Measurements from ENCODE around the gene ITPA.
A peak's percentile ranks its signal among the peaks of the same experiment; 100 is the strongest.
"Not testable (repeated sequence)": the region's sequence is repeated elsewhere in the genome, so short reads cannot be mapped to it uniquely, and the experiment has no call there.

Gene ITPA

GRCh38 chr20:3203315-3204123 is 5.8 kb upstream of the ITPA start:
- no peak for DNase-seq

- DNase-seq: peak; percentile 40
These were observed 5.0 kb upstream of the ITPA start, which contains the start of gene DDRGK1 for GRCh38 chr20:3204124-3204794. DDRGK1 (minus strand) TSS chr20:3204682; CDS start chr20:3204627, 55 bp downstream.

GRCh38 chr20:3208786-3209256 is 477 bp upstream of the ITPA start:
- DNase-seq: no peak

DNA sequence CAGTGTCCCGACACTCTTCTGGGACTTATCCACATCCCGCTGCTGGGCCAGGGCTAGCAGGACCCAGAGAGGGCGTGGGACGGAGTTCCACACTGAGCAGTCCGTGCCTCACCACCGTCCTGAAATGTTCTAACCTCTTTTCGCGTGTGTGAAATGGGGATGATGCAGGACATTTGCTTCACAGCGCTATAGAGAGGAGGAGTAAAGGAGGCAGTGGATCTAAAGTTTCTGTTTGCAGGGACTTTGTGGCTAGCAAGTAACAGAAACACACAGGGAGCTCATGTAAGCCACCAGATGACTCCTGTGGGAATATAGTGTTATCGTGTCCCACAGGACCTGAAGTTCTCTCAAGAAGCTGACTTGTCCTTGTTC is 634 bp downstream of the ITPA start:
- DNase-seq: no peak

DNA sequence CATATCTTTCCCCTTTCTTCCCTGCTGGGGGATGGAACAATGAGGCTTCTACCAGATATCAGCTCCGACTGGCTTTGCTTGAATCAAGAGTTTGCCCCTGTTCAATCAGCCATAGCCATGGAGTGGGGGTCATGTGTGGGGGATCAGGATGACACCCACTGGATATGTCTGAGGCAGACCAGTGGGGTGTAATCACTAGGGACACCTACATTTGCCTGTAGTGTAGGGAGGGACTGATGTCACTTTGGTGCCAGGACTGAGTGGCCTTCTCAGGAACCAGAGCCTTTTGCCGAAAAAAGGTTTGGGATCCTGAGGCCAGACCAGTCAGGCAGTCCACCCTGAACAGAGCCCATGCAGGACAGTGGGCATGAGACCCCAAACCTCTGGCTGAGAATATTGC is 1.0 kb downstream of the ITPA start:
- DNase-seq: no peak

- DNase-seq: no peak
These were observed 3.9 kb downstream of the ITPA start for GRCh38 chr20:3213226-3213625.

DNA sequence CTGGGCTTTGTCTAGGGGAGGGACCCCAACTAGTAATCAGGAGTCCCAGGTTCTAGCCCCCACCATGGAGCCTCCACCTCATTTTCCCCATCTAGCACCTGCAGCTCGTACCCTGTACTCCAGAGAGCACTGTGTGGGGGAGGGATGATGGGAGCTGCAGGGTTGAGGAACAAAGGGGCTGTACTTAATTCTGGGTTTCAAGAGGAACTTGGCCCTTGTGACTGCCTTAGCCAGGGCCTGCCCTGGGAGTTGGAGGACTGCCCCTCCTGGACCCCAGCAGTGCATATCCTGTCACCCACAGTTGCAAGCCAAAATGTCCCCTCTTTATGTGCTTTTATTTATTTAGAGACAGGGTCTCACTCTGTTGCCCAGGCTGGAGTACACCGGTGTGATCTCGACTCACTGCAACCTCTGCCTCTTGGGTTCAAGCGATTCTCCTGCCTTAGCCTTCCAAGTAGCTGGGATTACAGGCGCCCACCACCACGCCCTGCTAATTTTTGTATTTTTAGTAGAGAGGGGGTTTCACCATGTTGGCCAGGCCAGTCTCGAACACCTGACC is 6.1 kb downstream of the ITPA start:
- DNase-seq: not testable (repeated sequence)

- DNase-seq: no peak
These were observed 9.2 kb downstream of the ITPA start for GRCh38 chr20:3218307-3218988.

DNA sequence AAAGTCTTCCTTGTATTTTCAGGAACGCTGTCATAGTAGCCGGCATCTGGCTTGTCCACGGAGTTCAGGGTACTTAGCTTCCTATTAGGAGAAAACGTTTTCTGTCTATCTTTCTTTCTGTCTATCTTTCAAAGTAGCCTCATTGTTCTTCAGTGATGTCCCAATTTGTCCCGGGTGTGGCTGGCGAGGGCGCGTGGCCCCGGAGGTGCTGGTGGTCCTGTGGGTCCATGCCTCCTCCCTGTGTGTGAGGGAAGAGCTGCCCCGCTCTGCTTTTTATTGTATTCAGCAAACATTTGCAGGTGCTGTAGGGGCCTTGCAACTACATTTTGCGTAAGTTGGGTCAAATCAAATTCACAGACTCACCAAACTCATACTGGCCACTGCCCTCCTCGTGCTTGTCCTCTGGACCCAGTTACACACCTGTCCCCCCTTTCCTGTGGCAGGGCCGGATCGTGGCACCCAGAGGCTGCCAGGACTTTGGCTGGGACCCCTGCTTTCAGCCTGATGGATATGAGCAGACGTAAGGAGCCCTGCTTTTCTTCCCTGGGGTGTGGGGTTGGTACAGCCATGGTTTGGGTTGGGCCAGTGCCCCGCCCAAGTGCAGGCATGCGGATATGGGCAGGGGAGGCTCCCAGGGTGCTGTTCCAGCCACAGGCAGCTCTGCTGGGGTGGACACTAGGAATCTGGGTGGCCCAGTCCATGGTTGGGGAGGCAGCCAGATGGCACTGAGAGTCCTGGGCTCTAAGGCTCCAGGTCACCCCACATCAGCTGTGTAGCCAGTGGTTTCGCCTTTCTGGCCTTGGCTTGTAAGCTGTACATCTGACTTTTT is 12.3 kb downstream of the ITPA start:
- DNase-seq: no peak

- no peak for DNase-seq
These were observed 13.6 kb downstream of the ITPA start for GRCh38 chr20:3222635-3223600.

GRCh38 chr20:3223651-3223993 is 14.3 kb downstream of the ITPA start:
- DNase-seq: no peak

GRCh38 chr20:3223994-3224680 is 14.8 kb downstream of the ITPA start:
- DNase-seq: no peak

DNA sequence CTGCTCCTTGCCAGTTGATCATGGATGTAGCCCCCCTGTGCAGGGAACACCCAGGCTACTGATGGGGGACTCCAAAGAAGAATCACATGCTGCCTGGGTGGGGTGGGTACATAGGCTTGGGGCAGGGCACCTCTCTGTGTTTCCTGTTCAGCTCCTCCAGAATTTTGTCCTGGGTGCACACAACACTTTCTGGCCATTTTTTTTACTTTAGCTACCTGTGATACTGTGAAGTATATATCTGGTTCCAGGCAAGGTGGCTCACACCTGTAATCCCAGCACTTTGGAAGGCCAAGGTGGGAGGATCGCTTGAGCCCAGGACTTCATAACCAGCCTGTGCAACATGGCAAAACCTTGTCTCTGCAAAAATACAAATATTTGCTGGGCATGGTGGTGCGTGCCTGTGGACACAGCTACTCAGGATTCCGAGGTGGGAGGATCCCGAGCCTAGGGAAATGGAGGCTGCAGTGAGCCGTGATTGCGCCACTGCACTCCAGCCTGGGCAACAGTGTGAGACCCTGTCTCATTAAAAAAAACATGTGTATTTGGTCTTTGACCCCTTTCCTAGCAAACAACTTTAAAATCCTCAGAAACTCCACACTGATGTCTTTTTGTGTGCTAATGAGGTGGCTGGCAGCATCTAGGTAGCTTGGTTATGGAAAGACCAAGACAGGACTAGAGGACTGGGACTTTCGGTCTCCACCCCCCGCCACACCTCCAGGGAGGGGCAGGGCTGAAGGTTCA is 15.6 kb downstream of the ITPA start:
- DNase-seq: no peak

GRCh38 chr20:3226093-3226492 is 16.8 kb downstream of the ITPA start:
- DNase-seq: no peak

DNA sequence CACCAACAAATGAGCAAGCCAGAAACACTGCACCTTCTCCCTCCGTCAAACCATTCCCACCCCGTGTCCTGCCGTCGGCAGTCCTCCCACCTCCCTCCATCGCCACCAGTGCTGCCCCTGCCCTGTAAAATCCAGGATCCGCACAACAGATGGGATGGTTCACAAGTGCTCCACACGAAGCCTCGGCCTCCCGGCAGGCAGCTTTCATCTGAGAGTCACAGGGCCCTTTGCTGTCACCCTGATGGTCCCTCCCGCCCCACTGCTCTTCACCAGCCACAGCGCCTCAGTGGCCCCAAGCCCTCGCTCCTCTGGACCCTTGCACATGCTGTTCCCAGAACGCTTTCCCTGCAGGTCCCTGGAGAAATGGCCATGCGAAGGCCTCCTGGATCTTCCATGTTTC is 17.6 kb downstream of the ITPA start:
- no peak for DNase-seq

DNA sequence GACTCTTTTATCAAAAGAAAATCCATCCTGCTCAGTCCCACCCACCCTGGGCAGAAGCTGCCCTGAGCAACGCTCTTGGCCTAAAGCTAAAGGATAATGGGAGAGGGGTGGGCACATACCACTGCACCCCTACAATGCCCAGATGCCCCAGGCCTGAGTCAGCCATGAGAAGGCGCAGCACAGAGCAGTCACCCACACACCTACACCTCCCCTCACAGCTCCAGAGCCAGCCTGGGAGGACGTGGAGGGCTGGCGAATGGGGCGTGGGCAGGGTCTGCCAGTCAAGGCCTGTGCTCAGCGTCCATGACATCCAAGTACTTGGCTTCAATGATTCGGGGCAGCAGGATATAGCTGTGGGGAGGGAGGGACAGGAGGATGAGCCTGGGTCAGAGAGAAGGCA is 18.2 kb downstream of the ITPA start:
- DNase-seq: peak; percentile 37

DNA sequence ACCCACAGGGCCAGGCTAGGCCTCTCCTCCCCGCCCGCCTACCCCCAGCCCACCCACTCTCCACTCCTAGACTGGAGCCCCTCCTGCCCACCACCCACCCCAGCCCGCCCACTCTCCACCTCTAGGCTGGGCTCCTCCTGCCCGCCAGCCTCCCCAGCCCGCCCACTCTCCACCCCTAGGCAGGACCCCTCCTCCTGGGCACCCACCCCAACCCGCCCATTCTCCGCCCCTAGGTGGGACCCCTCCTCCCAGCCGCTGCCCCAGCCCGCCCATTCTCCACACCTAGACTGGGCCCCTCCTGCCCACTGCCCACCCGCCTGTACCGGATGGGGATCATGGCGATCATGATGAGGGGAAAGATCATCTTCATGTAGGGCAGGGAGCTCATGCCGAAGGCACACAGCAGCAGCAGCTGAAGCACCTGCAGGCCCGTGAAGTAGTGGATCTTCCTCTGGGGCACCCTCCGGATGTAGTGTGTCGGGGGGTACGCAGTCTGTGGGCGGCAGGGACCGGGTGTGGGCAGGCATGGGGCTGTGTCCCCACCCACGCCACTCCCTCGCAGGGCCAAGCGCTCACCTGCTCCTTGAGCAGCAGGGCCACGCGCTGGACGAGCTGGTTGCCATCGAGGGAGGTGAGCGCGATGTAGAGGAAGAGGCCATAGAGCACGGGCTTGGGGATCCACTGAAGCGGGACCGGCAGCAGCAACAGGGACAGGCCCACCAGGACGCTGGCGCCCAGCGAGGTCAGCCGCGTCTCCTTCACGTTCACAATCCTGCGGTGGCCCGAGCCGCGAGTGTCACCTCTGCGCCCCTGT is 18.8 kb downstream of the ITPA start:
- no peak for DNase-seq

- no peak for DNase-seq
These were observed 19.4 kb downstream of the ITPA start for GRCh38 chr20:3228750-3229032.

GRCh38 chr20:3229158-3229557 is 19.9 kb downstream of the ITPA start:
- DNase-seq: no peak

Measured in NCI-H226 (cell line).